HG02852 (cell line): ENCODE measurements around the gene CUL4A.

Experiments used
- ATAC-seq: cut with Tn5 transposase; IDR thresholded peaks from one replicate; pipeline ENCODE4 v1.9.1; 2021; ENCODE audit warnings: mild to moderate bottlenecking, moderate library complexity; ENCODE audit not compliant: unreplicated experiment

Gene CUL4A

GRCh38 chr13:113179374-113180230, 29.8 kb upstream of the CUL4A start:
- no peak for ATAC-seq

- ATAC-seq: no peak
These were observed 27.4 kb upstream of the CUL4A start for GRCh38 chr13:113182046-113182445.

GRCh38 chr13:113183450-113184129, 25.8 kb upstream of the CUL4A start:
- no peak for ATAC-seq

- no peak for ATAC-seq
These were observed 24.6 kb upstream of the CUL4A start for GRCh38 chr13:113184568-113185440.

GRCh38 chr13:113186061-113186900, 23.1 kb upstream of the CUL4A start:
- peak; percentile 87 for ATAC-seq

- ATAC-seq: no peak
These were observed 22.1 kb upstream of the CUL4A start for GRCh38 chr13:113187263-113187669.

- ATAC-seq: no peak
These were observed 21.3 kb upstream of the CUL4A start for GRCh38 chr13:113187883-113188665.

GRCh38 chr13:113190181-113190580, 19.2 kb upstream of the CUL4A start:
- no peak for ATAC-seq

GRCh38 chr13:113192279-113192678, 17.1 kb upstream of the CUL4A start:
- no peak for ATAC-seq

- no peak for ATAC-seq
These were observed 16.5 kb upstream of the CUL4A start for GRCh38 chr13:113192902-113193301.

- ATAC-seq: no peak
These were observed 14.1 kb upstream of the CUL4A start for GRCh38 chr13:113195360-113195759.

GRCh38 chr13:113196970-113197737, 12.3 kb upstream of the CUL4A start:
- no peak for ATAC-seq

- no peak for ATAC-seq
These were observed 7.6 kb upstream of the CUL4A start for GRCh38 chr13:113201815-113202214.

GRCh38 chr13:113202912-113203311, 6.5 kb upstream of the CUL4A start:
- no peak for ATAC-seq

- no peak for ATAC-seq
These were observed 5.7 kb upstream of the CUL4A start for GRCh38 chr13:113203507-113204377.

- no peak for ATAC-seq
These were observed 5.1 kb upstream of the CUL4A start for GRCh38 chr13:113204378-113204734.

GRCh38 chr13:113205428-113205931, 3.9 kb upstream of the CUL4A start:
- ATAC-seq: no peak

- no peak for ATAC-seq
These were observed 2.0 kb upstream of the CUL4A start for GRCh38 chr13:113207460-113207859.
